ENCODE data around the gene DDX59. TPM values are rescaled to one million over a fixed set of nuclear protein-coding genes. Genes with fewer than 3 reads are reported as not detected.
A peak's percentile ranks its signal among the peaks of the same experiment; 100 is the strongest.

Gene DDX59
- polyA plus RNA-seq, 1 donor (not counting 4 experiments of a cell fraction or from before 2014, with no cell fraction given), result 14.4 TPM

GRCh38 chr1:200654660-200655059, 15.0 kb downstream of the DDX59 start:
- H4K20me1 ChIP-seq (ENCODE audit: control insufficient read depth, extremely low read depth, insufficient read depth, low read length), result no peaks in the 10 kb centered on the region
- H3K27me3 ChIP-seq (ENCODE audit: control insufficient read depth, extremely low read depth, insufficient read depth, low read length), result no peaks in the 10 kb centered on the region
- H3K27ac ChIP-seq (ENCODE audit: control insufficient read depth, insufficient read depth, low read length), result peak overlapping the region; percentile 71
- TF ChIP-seq EZH2 (IDR thresholded peaks at IDR 0.05; ENCODE audit: low read length) (no peak), CTCF (optimal IDR thresholded peaks at IDR 0.05 in 1 of 3, IDR thresholded peaks at IDR 0.05 in 1 of 3, conservative IDR thresholded peaks at IDR 0.05 in 1 of 3; ENCODE audit: extremely low read depth in 1 of 3, insufficient read depth in 2 of 3, low read length in 3 of 3) (no peak)
- peak overlapping the region; percentile 23 for H3K4me2 ChIP-seq (ENCODE audit: control insufficient read depth, extremely low read depth, insufficient read depth, low read depth, low read length)
- no peak for DNase-seq (ENCODE audit: low read depth, low spot score)
- H3K9me3 ChIP-seq (ENCODE audit: control insufficient read depth, low read depth, low read length), result peaks cover 9% of the 10 kb centered on the region
- dilution Hi-C loops (cut with MboI; ENCODE audit: extremely low pct_ligation_motif_present, low sequenced_read_pairs), result no loop called here
- peaks cover 6 to 27% of the 10 kb centered on the region in 2 experiments for H3K36me3 ChIP-seq (ENCODE audit: control insufficient read depth in 2 of 2, extremely low read depth in 1 of 2, insufficient read depth in 2 of 2, low read length in 2 of 2)
- FAIRE-seq, result peak; percentile 81
- H3K4me3 ChIP-seq (ENCODE audit: control insufficient read depth in 2 of 3, extremely low read depth in 1 of 3, insufficient read depth in 2 of 3, low read depth in 1 of 3, low read length in 3 of 3), result no peak overlapping the region
- H2AFZ ChIP-seq (ENCODE audit: control insufficient read depth, low read length), result no peak overlapping the region
- H3K4me1 ChIP-seq (ENCODE audit: control insufficient read depth, extremely low read depth, insufficient read depth, low read length), result peaks cover 28% of the 10 kb centered on the region
- H3K9ac ChIP-seq (ENCODE audit: control insufficient read depth, extremely low read depth, insufficient read depth, low read length), result no peak overlapping the region
- H3K79me2 ChIP-seq (ENCODE audit: control insufficient read depth, insufficient read depth, low read length), result no peaks in the 10 kb centered on the region
- no peaks in the 10 kb centered on the region for H3K9me1 ChIP-seq (ENCODE audit: control insufficient read depth, extremely low read depth, insufficient read depth, low read length)

- no peaks in the 10 kb centered on the region for H4K20me1 ChIP-seq (ENCODE audit: control insufficient read depth, extremely low read depth, insufficient read depth, low read length)
- H3K9me1 ChIP-seq (ENCODE audit: control insufficient read depth, extremely low read depth, insufficient read depth, low read length), result no peaks in the 10 kb centered on the region
- H3K9me3 ChIP-seq (ENCODE audit: control insufficient read depth, low read depth, low read length), result peaks cover 9% of the 10 kb centered on the region
- no peak overlapping the region for H3K4me3 ChIP-seq (ENCODE audit: control insufficient read depth in 2 of 3, extremely low read depth in 1 of 3, insufficient read depth in 2 of 3, low read depth in 1 of 3, low read length in 3 of 3)
- H3K4me1 ChIP-seq (ENCODE audit: control insufficient read depth, extremely low read depth, insufficient read depth, low read length), result peaks cover 13% of the 10 kb centered on the region
- H3K79me2 ChIP-seq (ENCODE audit: control insufficient read depth, insufficient read depth, low read length), result no peaks in the 10 kb centered on the region
- no peaks in the 10 kb centered on the region for H3K27me3 ChIP-seq (ENCODE audit: control insufficient read depth, extremely low read depth, insufficient read depth, low read length)
- DNase-seq (ENCODE audit: low read depth, low spot score), result no peak
- H3K4me2 ChIP-seq (ENCODE audit: control insufficient read depth, extremely low read depth, insufficient read depth, low read depth, low read length), result no peak overlapping the region
- TF ChIP-seq CTCF (optimal IDR thresholded peaks at IDR 0.05 in 1 of 3, IDR thresholded peaks at IDR 0.05 in 1 of 3, conservative IDR thresholded peaks at IDR 0.05 in 1 of 3; ENCODE audit: extremely low read depth in 1 of 3, insufficient read depth in 2 of 3, low read length in 3 of 3) (no peak), EZH2 (IDR thresholded peaks at IDR 0.05; ENCODE audit: low read length) (no peak)
- peaks cover 9 to 20% of the 10 kb centered on the region in 2 experiments for H3K36me3 ChIP-seq (ENCODE audit: control insufficient read depth in 2 of 2, extremely low read depth in 1 of 2, insufficient read depth in 2 of 2, low read length in 2 of 2)
- H3K9ac ChIP-seq (ENCODE audit: control insufficient read depth, extremely low read depth, insufficient read depth, low read length), result no peak overlapping the region
- FAIRE-seq, result no peak
- dilution Hi-C loops (cut with MboI; ENCODE audit: extremely low pct_ligation_motif_present, low sequenced_read_pairs), result no loop called here
- H3K27ac ChIP-seq (ENCODE audit: control insufficient read depth, insufficient read depth, low read length), result no peak overlapping the region
- H2AFZ ChIP-seq (ENCODE audit: control insufficient read depth, low read length), result no peak overlapping the region
These were observed 16.7 kb downstream of the DDX59 start for GRCh38 chr1:200653022-200653462.

All from keratinocyte (primary cell).